Smooth muscle cell (in vitro differentiated cells): ENCODE results near the gene ADAT2. TPM values are rescaled to one million over a fixed set of nuclear protein-coding genes. Genes with fewer than 3 reads are reported as not detected.

Experiments used
- DNase-seq: peaks from one replicate; lab custom pipeline; 2025; ENCODE audit not compliant: unreplicated experiment; lab: John Stamatoyannopoulos, UW
- H2AFZ ChIP-seq: fragments of 200-600 bp; sonication (generic); 2 replicates; pipeline ENCODE4 v1.6.0; 2016; ENCODE audit warnings: antibody characterized with exemption, low read depth, mild to moderate bottlenecking
- H3F3A ChIP-seq: fragments of 200-600 bp; sonication (generic); 2 replicates; pipeline ENCODE4 v1.6.0; 2017; ENCODE audit warnings: antibody characterized with exemption, low read depth
- H3K27ac ChIP-seq: fragments of 200-600 bp; sonication (generic); 2 replicates; pipeline ENCODE4 v1.5.1; 2016; ENCODE audit warnings: low read depth, mild to moderate bottlenecking
- H3K27me3 ChIP-seq: fragments of 200-600 bp; sonication (generic); 2 replicates; pipeline ENCODE4 v1.6.1; 2016; ENCODE audit warnings: low read depth, mild to moderate bottlenecking
- H3K36me3 ChIP-seq: fragments of 200-600 bp; sonication (generic); 2 replicates; pipeline ENCODE4 v1.5.1; 2016; ENCODE audit warnings: low read depth
- H3K4me1 ChIP-seq: fragments of 200-600 bp; sonication (generic); 2 replicates; pipeline ENCODE4 v1.5.1; 2016; ENCODE audit warnings: low read depth
- H3K4me2 ChIP-seq: fragments of 200-600 bp; sonication (generic); 2 replicates; pipeline ENCODE4 v1.6.0; 2016; ENCODE audit warnings: mild to moderate bottlenecking
- H3K4me3 ChIP-seq: fragments of 200-600 bp; sonication (generic); 2 replicates; pipeline ENCODE4 v1.5.1; 2016; ENCODE audit warnings: mild to moderate bottlenecking
- H3K79me2 ChIP-seq: fragments of 200-600 bp; sonication (generic); 2 replicates; pipeline ENCODE4 v1.6.0; 2016; ENCODE audit warnings: low read depth, mild to moderate bottlenecking
- H3K9ac ChIP-seq: fragments of 200-600 bp; sonication (generic); 2 replicates; pipeline ENCODE4 v1.6.0; 2016; ENCODE audit warnings: low read depth
- H3K9me3 ChIP-seq: fragments of 200-600 bp; sonication (generic); replicated peaks from 2 replicates; pipeline ENCODE4 v1.5.1; 2016; ENCODE audit warnings: low read depth
- H4K20me1 ChIP-seq: fragments of 200-600 bp; sonication (generic); 2 replicates; pipeline ENCODE4 v1.6.0; 2016; ENCODE audit warnings: low read depth
- WGBS: methylation state at CpG from one replicate; pipeline ENCODE4 v1.1.7; 2016; ENCODE audit warnings: low lambda C conversion rate; 5-methylcytosine and 5-hydroxymethylcytosine counted together
- polyA plus RNA-seq: library from polyadenylated mRNA; unstranded; fragments of >200 nt; fragmentation: Nextera tagmentation; extraction: Ambion mirVana; gene quantifications from 2 replicates; pipeline ENCODE4 v1.2.1, GENCODE V29; 2016
- total RNA-seq: library from RNA; depleted of rRNA; stranded (reverse); fragments of >200 nt; gene quantifications from 2 replicates; pipeline ENCODE4 v1.2.3, GENCODE V29; 2014
- TF ChIP-seq, protein P1 (sequence below): fragments of 200-600 bp; sonication (generic); IDR thresholded peaks from 2 replicates; pipeline ENCODE4 v1.5.1; 2017; ENCODE audit warnings: borderline replicate concordance, mild to moderate bottlenecking, antibody characterized with exemption; ENCODE audit not compliant: insufficient read depth, poor library complexity, severe bottlenecking

The ADAT2 gene
- total and polyA plus RNA-seq, 2 experiments from 2014 or later, result 1.5 to 2.3 TPM

DNA sequence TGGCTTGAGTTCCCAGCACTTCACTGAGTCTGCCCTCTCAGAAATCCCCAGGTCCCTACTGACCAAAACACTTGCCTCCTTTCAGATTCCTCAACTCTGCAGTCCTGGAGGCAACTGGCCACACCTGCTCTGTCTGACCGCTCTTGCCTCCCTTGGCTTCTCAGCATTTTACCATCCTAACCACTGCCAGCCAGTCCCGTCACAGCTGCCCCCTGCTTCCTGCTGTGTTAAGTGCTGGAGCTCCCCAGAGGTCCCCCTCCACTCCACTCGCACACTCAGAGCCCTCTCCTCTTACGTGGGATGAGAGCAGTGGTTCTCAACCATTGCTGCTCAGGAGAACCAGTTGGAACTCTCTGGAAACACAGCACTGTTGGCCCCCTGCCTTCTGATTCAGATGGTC, 20.5 kb downstream of the ADAT2 start:
- no peak overlapping the region for H3K4me2 ChIP-seq
- no peak for DNase-seq
- H3K27ac ChIP-seq, result no peak overlapping the region
- H3K79me2 ChIP-seq, result no peaks in the 10 kb centered on the region
- H3K4me3 ChIP-seq, result no peak overlapping the region
- no peaks in the 10 kb centered on the region for H3K27me3 ChIP-seq
- no peak overlapping the region for H2AFZ ChIP-seq
- H3K4me1 ChIP-seq, result no peaks in the 10 kb centered on the region
- no peaks in the 10 kb centered on the region for H3F3A ChIP-seq
- 93% methylated on average over 4 of the region's 4 CpGs for WGBS
- no peaks in the 10 kb centered on the region for H3K9me3 ChIP-seq
- H3K36me3 ChIP-seq, result no peaks in the 10 kb centered on the region
- TF ChIP-seq, protein P1, sequence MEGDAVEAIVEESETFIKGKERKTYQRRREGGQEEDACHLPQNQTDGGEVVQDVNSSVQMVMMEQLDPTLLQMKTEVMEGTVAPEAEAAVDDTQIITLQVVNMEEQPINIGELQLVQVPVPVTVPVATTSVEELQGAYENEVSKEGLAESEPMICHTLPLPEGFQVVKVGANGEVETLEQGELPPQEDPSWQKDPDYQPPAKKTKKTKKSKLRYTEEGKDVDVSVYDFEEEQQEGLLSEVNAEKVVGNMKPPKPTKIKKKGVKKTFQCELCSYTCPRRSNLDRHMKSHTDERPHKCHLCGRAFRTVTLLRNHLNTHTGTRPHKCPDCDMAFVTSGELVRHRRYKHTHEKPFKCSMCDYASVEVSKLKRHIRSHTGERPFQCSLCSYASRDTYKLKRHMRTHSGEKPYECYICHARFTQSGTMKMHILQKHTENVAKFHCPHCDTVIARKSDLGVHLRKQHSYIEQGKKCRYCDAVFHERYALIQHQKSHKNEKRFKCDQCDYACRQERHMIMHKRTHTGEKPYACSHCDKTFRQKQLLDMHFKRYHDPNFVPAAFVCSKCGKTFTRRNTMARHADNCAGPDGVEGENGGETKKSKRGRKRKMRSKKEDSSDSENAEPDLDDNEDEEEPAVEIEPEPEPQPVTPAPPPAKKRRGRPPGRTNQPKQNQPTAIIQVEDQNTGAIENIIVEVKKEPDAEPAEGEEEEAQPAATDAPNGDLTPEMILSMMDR, result no peak
- H3K9ac ChIP-seq, result no peak overlapping the region
- H4K20me1 ChIP-seq, result no peaks in the 10 kb centered on the region

DNA sequence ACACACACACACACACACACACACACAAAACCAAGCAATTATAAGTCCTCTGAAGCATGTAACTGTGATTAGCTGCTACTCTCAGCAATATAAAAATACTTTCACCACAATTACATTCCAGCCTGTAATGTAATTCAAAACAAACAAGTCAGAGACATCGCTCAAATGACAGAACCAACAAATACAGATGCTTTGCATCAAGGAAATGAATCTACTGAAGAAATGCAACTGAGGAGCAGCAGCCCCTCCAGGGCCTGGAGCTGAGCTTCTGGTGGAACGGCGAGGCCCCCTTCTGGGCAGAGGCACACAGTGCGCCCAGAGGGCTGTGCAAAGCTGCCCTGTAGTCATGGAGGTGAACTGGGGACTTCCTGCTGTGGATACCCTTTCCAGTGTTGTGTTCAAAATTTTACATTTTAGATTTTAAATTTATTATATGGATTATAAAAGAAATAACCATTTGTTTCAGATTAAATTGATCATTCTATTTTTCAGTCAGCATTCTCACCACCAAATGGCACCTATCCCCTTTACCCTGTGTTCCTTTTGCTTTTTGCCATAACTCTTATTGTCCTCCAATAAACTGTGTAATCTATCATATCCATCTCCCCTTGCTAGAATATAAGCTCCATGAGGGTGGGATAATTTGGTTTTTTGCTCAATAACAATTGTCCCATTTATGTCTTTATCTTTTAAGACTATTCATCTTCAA, 23.2 kb downstream of the ADAT2 start:
- Histone ChIP-seq H4K20me1 (no peaks in the 10 kb centered on the region), H3K36me3 (no peaks in the 10 kb centered on the region), H3K79me2 (no peaks in the 10 kb centered on the region), H3K4me2 (no peak overlapping the region), H3K9ac (no peak overlapping the region), H3K27me3 (no peaks in the 10 kb centered on the region), H3K27ac (no peak overlapping the region), H3K4me1 (no peaks in the 10 kb centered on the region), H3F3A (no peaks in the 10 kb centered on the region), H3K4me3 (no peak overlapping the region), H2AFZ (no peak overlapping the region), H3K9me3 (no peaks in the 10 kb centered on the region)
- 22% methylated on average over 4 of the region's 4 CpGs for WGBS
- DNase-seq, result peak; percentile 13
- TF ChIP-seq, protein P1, result peak; percentile 98

DNA sequence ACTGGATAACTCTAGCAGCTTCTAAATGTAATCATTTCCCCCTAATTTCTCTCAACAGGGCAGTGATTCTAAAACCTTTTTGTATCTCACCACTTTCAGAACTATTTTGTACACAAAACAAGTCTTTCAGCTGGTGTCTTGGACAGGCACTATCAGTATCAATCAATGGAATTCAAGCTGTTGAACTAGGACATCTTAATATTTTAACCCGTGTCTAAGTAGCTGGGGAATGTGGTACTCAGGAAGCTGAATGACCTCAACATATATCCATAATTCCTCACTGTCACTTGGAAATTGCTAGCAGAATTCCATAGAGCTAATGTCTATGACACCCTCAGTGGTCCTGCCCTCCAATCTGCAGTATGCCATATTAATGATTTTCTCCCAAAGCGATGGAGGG, 24.5 kb downstream of the ADAT2 start:
- Histone ChIP-seq H3K27me3 (no peaks in the 10 kb centered on the region), H2AFZ (no peak overlapping the region), H3K79me2 (no peaks in the 10 kb centered on the region), H3K4me2 (no peak overlapping the region), H4K20me1 (no peaks in the 10 kb centered on the region), H3K36me3 (no peaks in the 10 kb centered on the region), H3K4me1 (no peaks in the 10 kb centered on the region), H3K27ac (no peak overlapping the region), H3K9ac (no peak overlapping the region), H3F3A (no peaks in the 10 kb centered on the region), H3K9me3 (no peaks in the 10 kb centered on the region), H3K4me3 (no peak overlapping the region)
- DNase-seq, result no peak
- 88% methylated on average over 2 of the region's 2 CpGs for WGBS
- TF ChIP-seq, protein P1, result no peak

DNA sequence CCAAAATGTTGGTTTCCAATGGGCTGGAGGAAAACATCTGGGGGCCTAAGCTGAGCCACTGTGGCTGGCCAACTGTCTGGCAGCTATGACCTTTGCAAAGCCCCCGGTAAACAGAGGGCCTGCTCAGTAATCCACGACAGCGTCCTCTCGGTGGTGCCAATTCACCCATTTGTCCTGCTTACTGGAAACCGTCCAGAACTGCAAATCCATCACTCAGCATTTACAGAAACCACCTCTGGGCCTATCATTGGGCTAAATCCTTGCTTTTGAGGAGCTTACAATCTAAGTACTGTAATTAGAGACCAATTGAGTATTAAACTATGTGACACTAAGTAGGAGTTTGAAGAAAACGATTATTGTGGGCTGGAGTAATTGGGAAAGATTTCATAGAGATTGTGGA, 31.0 kb downstream of the ADAT2 start:
- Histone ChIP-seq H2AFZ (no peak overlapping the region), H3K27ac (no peak overlapping the region), H3F3A (no peaks in the 10 kb centered on the region), H3K36me3 (no peaks in the 10 kb centered on the region), H3K4me3 (no peak overlapping the region), H3K9me3 (no peaks in the 10 kb centered on the region), H4K20me1 (no peaks in the 10 kb centered on the region), H3K27me3 (peaks cover 4% of the 10 kb centered on the region), H3K4me2 (no peak overlapping the region), H3K4me1 (no peaks in the 10 kb centered on the region), H3K9ac (no peak overlapping the region), H3K79me2 (no peaks in the 10 kb centered on the region)
- TF ChIP-seq, protein P1, result no peak
- DNase-seq, result no peak
- 23% methylated on average over 6 of the region's 6 CpGs for WGBS
